ENCODE results near the gene SEBOX.

- no peak for TF ChIP-seq CTCF (IDR thresholded peaks at IDR 0.05)
- TF ChIP-seq EP300 (IDR thresholded peaks at IDR 0.05) = no peak
These were observed 14.7 kb downstream of the SEBOX start for GRCh38 chr17:28350271-28350670.
